Aorta (tissue), 5 donors: ENCODE measurements around the gene SLC25A19. TPM values are rescaled to one million over a fixed set of nuclear protein-coding genes. Genes with fewer than 3 reads are reported as not detected.
A peak's percentile ranks its signal among the peaks of the same experiment; 100 is the strongest.

Experiments used
- ATAC-seq: fragments of 200-7000 bp; cut with Tn5 transposase; one replicate; pipeline ENCODE4 v1.9.1; 2022; ENCODE audit warnings: moderate library complexity; ENCODE audit not compliant: low FRiP score
- DNase-seq, 2 donors: peaks; one replicate each; pipeline ENCODE4 v3.0.0-alpha.2; 2020
- H3K27ac ChIP-seq, 2 donors: one replicate each; pipeline ENCODE4 v1.5.1; 2013; ENCODE audit warnings: low read length in 2 of 2, mild to moderate bottlenecking in 2 of 2, moderate library complexity in 2 of 2, control low read depth in 1 of 2, inconsistent platforms in 1 of 2, low read depth in 1 of 2
- H3K27me3 ChIP-seq, 2 donors: one replicate each; pipeline ENCODE4 v1.6.1; 2013; ENCODE audit warnings: control low read depth in 1 of 2, low read length in 1 of 2, mild to moderate bottlenecking in 1 of 2, moderate library complexity in 1 of 2; ENCODE audit not compliant: insufficient read depth in 2 of 2, control insufficient read depth in 1 of 2
- H3K36me3 ChIP-seq, 2 donors: one replicate each; pipeline ENCODE4 v1.6.1; 2013; ENCODE audit warnings: control low read depth in 1 of 2, low read length in 1 of 2, mild to moderate bottlenecking in 1 of 2; ENCODE audit not compliant: insufficient read depth in 2 of 2, control insufficient read depth in 1 of 2
- H3K4me1 ChIP-seq, 2 donors: one replicate each; pipeline ENCODE4 v1.6.1; 2013; ENCODE audit warnings: low read length in 2 of 2, control low read depth in 1 of 2, mild to moderate bottlenecking in 1 of 2, moderate library complexity in 1 of 2; ENCODE audit not compliant: insufficient read depth in 2 of 2, control insufficient read depth in 1 of 2
- H3K4me3 ChIP-seq, 2 donors: one replicate each; pipeline ENCODE4 v1.5.1; 2013; ENCODE audit warnings: low read length in 2 of 2, control low read depth in 1 of 2, mild to moderate bottlenecking in 1 of 2
- H3K9me3 ChIP-seq: one replicate; pipeline ENCODE4 v1.6.1; 2013; ENCODE audit warnings: mild to moderate bottlenecking, low read length; ENCODE audit not compliant: control insufficient read depth
- WGBS, 2 donors: extraction: QIAGEN DNeasy Blood & Tissue Kit; methylation state at CpG; one replicate each; pipeline ENCODE4 v1.1.7; 2013; 5-methylcytosine and 5-hydroxymethylcytosine counted together
- intact Hi-C, 2 donors: fragments of 100-400 bp; cut with DNase I; formaldehyde crosslinking; loops; one replicate each; pipeline versions ENCODE4 v1.14.2 to v1.15.0; 2022
- polyA plus RNA-seq, 2 donors: library from polyadenylated mRNA; stranded (reverse); fragments of 200-250 nt; gene quantifications; one replicate each; pipeline ENCODE4 v1.2.3, GENCODE V29; 2013
- total RNA-seq, 2 donors: library from RNA; stranded (reverse); fragmentation: NEBNext Ultra II Directional; extraction: Animal tissue kit (Norgen Biotek cat#: 25700); gene quantifications; one replicate each; pipeline ENCODE4 v1.2.1, GENCODE V29; 2021
- donor health status: healthy with polysubstance abuse.
- donor health status: Bipolar disorder and iron deficiency.
- donor health status: DM: no; HTN: no; CAD: no.
- donor health status: DM: no; HTN: no; CAD: no.
- donor health status: DM: yes; HTN: yes; CAD: no.

SLC25A19 gene
- total and polyA plus RNA-seq, 4 donors, result 5.0 to 15.7 (median 7.9) TPM

DNA sequence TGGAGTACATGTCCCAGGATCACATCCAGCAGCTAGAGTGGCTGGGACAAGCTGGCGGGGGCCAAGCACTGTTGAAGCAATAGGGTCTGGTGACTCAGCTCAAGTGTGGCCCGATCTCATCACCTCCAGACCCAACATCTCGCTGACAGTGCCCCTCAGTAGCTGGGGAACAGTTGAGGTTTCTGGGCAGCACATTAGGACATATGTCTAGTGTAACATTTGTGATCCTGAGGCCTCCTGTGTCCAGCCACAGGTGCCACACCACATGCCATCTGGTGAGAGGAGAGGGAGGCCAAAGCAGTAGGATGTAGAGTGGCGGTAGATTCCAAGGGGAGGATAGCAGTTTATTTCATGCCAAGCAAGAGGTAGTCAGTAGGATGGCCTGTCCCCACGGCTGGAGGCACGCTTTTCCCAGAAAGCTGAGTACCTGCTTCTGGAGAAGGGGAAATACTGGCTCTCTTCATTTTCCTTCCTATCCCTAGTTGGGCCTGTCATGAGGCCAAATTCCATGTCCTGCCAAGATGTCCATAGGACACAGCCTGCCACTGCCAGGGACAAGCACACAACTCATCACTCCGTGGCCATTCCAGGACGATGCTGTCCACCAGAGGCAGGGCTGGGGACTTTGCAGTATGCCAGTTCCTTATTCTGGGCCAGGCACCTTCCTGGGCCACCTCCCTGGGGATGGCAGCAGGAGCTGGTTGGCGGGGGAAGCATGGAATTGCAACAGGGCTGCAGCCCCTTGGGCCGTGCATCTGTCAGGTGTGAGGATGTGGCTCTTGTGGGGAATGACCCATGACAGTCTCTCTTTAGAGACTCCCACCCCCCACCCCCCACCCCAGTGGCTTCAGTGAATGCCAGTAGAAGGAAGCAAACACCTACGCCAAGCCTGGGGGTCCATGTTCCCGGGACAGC lies 51.9 kb downstream of the SLC25A19 start:
- intact Hi-C loops, result no loop called here
- H3K27me3 ChIP-seq, result no peaks in the 10 kb centered on the region
- H3K27ac ChIP-seq, result no peak overlapping the region
- peak in 1 of 2 donors; percentile 54 for DNase-seq
- no peak for ATAC-seq
- H3K4me3 ChIP-seq, result no peak overlapping the region
- H3K36me3 ChIP-seq, result peaks cover 0 to 12% of the 10 kb centered on the region in 2 donors
- 74 to 75% methylated on average over 12 of the region's 12 CpGs for WGBS, 2 donors
- H3K4me1 ChIP-seq, result no peaks in the 10 kb centered on the region
- H3K9me3 ChIP-seq, result no peaks in the 10 kb centered on the region

- intact Hi-C loops, result no loop called here
- DNase-seq, result peak in 1 of 2 donors; percentile 45
- H3K4me1 ChIP-seq, result no peaks in the 10 kb centered on the region
- no peak overlapping the region for H3K4me3 ChIP-seq
- no peaks in the 10 kb centered on the region for H3K9me3 ChIP-seq
- ATAC-seq, result no peak
- H3K36me3 ChIP-seq, result peaks cover 0 to 6% of the 10 kb centered on the region in 2 donors
- no peaks in the 10 kb centered on the region for H3K27me3 ChIP-seq
- 95 to 96% methylated on average over 13 of the region's 13 CpGs for WGBS, 2 donors
- H3K27ac ChIP-seq, result no peak overlapping the region
Measured at GRCh38 chr17:75232786-75233185, 56.4 kb downstream of the SLC25A19 start.

GRCh38 chr17:75231741-75232464 lies 57.3 kb downstream of the SLC25A19 start:
- WGBS, 2 donors, result 88 to 90% methylated on average over 18 of the region's 18 CpGs

GRCh38 chr17:75231071-75231470 lies 58.2 kb downstream of the SLC25A19 start:
- Histone ChIP-seq H3K9me3 (no peaks in the 10 kb centered on the region), H3K27me3 (no peaks in the 10 kb centered on the region), H3K4me3 (no peak overlapping the region), H3K27ac (no peak overlapping the region), H3K36me3 (peaks cover 0 to 8% of the 10 kb centered on the region in 2 donors), H3K4me1 (no peaks in the 10 kb centered on the region)
- DNase-seq, result no peak
- 88 to 95% methylated on average over 8 of the region's 8 CpGs for WGBS, 2 donors
- intact Hi-C loops, result no loop called here
- ATAC-seq, result no peak

More at GRCh38 chr17:75231741-75232464, 57.3 kb downstream of the SLC25A19 start:
- H3K9me3 ChIP-seq, result no peaks in the 10 kb centered on the region
- DNase-seq (peak in 1 of 2 donors; percentile 36), ATAC-seq (no peak)
- intact Hi-C loops, result no loop called here
- H3K4me3 ChIP-seq, result no peak overlapping the region
- H3K27ac ChIP-seq, result no peak overlapping the region
- peaks cover 0 to 7% of the 10 kb centered on the region in 2 donors for H3K36me3 ChIP-seq
- H3K27me3 ChIP-seq, result no peaks in the 10 kb centered on the region
- H3K4me1 ChIP-seq, result no peaks in the 10 kb centered on the region

DNA sequence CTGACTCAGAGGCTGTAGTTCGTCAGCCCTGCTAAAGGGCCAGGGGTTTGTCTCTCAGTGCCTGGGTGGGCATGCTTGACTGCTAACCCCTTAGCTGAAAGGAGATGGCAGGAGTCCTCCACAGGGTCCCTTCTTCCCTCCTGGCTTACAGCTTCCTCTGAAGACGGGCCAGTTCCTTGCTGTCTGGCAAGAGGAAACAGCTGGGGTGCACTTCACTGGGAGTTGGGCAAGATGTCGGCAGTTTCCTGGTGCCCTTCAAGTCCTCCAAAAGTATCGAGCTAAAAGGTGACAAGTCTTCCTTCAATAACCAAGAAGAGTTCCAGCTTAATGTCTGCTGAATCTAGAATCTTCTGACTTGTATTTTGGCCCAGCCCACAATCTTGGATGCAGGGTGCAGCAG lies 60.4 kb downstream of the SLC25A19 start:
- intact Hi-C loops, result no loop called here
- ATAC-seq (peak; percentile 50), DNase-seq (no peak)
- Histone ChIP-seq H3K27me3 (no peaks in the 10 kb centered on the region), H3K4me1 (no peaks in the 10 kb centered on the region), H3K4me3 (no peak overlapping the region), H3K36me3 (peaks cover 0 to 9% of the 10 kb centered on the region in 2 donors), H3K9me3 (no peaks in the 10 kb centered on the region), H3K27ac (no peak overlapping the region)
- 78 to 83% methylated on average over 4 of the region's 4 CpGs for WGBS, 2 donors

- H3K27me3 ChIP-seq, result no peaks in the 10 kb centered on the region
- H3K4me3 ChIP-seq, result no peak overlapping the region
- ATAC-seq (peak; percentile 16), DNase-seq (no peak)
- H3K36me3 ChIP-seq, result peaks cover 0 to 9% of the 10 kb centered on the region in 2 donors
- intact Hi-C loops, result no loop called here
- H3K9me3 ChIP-seq, result no peaks in the 10 kb centered on the region
- 30 to 44% methylated on average over 2 of the region's 2 CpGs for WGBS, 2 donors
- no peaks in the 10 kb centered on the region for H3K4me1 ChIP-seq
- H3K27ac ChIP-seq, result no peak overlapping the region
Measured at GRCh38 chr17:75228305-75228704, 60.9 kb downstream of the SLC25A19 start.

DNA sequence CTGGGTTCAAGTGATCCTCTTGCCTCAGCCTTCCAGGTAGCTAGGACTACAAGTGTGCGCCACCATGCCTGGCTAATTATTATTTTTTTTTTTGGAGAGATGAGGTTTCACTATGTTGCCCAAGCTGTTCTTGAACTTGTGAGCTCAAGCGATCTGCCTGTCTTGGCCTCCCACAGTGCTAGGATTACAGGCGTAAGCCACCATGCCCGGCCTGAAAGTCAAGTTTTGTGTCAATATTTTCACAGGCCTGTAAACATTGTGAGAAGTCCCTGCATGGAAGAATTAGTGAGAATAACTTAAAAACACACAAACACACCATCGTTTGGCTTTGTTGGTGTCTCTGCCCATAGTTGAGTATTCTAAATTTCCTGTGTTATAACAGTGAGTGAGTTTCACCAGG lies 61.5 kb downstream of the SLC25A19 start:
- Histone ChIP-seq H3K27ac (no peak overlapping the region), H3K4me1 (no peaks in the 10 kb centered on the region), H3K4me3 (no peak overlapping the region), H3K9me3 (no peaks in the 10 kb centered on the region), H3K27me3 (no peaks in the 10 kb centered on the region), H3K36me3 (peaks cover 0 to 7% of the 10 kb centered on the region in 2 donors)
- intact Hi-C loops, result no loop called here
- no peak for DNase-seq
- ATAC-seq, result no peak
- 86 to 89% methylated on average over 5 of the region's 5 CpGs for WGBS, 2 donors

GRCh38 chr17:75225016-75225415 lies 64.2 kb downstream of the SLC25A19 start:
- no peak for ATAC-seq

More at GRCh38 chr17:75225016-75225415, 64.2 kb downstream of the SLC25A19 start:
- intact Hi-C loops, result no loop called here
- no peak overlapping the region for H3K27ac ChIP-seq
- no peaks in the 10 kb centered on the region for H3K27me3 ChIP-seq
- H3K4me1 ChIP-seq, result no peaks in the 10 kb centered on the region
- DNase-seq, result no peak
- H3K9me3 ChIP-seq, result no peaks in the 10 kb centered on the region
- H3K36me3 ChIP-seq, result peaks cover 0 to 7% of the 10 kb centered on the region in 2 donors
- WGBS, 2 donors, result 73 to 74% methylated on average over 14 of the region's 14 CpGs
- H3K4me3 ChIP-seq, result no peak overlapping the region
